Neural cell (in vitro differentiated cells): ENCODE measurements around the gene ANKRD2.

ENCODE experiments used
- EZH2 ChIP-seq: fragments of 200-600, 300-800 bp; shearing (Covaris generic), sonication (generic); IDR thresholded peaks from 2 replicates; pipeline ENCODE4 v1.6.1; 2014; ENCODE audit warnings: antibody characterized with exemption, low read length, borderline replicate concordance, mild to moderate bottlenecking; ENCODE audit not compliant: insufficient read depth, poor library complexity, severe bottlenecking
- POLR2AphosphoS5 ChIP-seq: IDR thresholded peaks from 2 replicates; pipeline ENCODE4 v1.6.1; 2012
- RAD21 ChIP-seq: fragments of 450-650 bp; conservative IDR thresholded peaks from 2 replicates; pipeline ENCODE4 v1.6.1; 2014; ENCODE audit warnings: antibody characterized with exemption, mild to moderate bottlenecking, moderate library complexity
- SMC3 ChIP-seq: fragments of 450-650 bp; conservative IDR thresholded peaks from 2 replicates; pipeline ENCODE4 v1.6.1; 2014; ENCODE audit warnings: antibody characterized with exemption, mild to moderate bottlenecking, moderate library complexity; ENCODE audit not compliant: poor library complexity
- TF ChIP-seq, protein P1 (sequence below): fragments of 450-650 bp; IDR thresholded peaks from 2 replicates; pipeline ENCODE4 v1.5.1; 2014; ENCODE audit warnings: antibody characterized with exemption, mild to moderate bottlenecking, moderate library complexity; ENCODE audit not compliant: poor library complexity, severe bottlenecking

DNA sequence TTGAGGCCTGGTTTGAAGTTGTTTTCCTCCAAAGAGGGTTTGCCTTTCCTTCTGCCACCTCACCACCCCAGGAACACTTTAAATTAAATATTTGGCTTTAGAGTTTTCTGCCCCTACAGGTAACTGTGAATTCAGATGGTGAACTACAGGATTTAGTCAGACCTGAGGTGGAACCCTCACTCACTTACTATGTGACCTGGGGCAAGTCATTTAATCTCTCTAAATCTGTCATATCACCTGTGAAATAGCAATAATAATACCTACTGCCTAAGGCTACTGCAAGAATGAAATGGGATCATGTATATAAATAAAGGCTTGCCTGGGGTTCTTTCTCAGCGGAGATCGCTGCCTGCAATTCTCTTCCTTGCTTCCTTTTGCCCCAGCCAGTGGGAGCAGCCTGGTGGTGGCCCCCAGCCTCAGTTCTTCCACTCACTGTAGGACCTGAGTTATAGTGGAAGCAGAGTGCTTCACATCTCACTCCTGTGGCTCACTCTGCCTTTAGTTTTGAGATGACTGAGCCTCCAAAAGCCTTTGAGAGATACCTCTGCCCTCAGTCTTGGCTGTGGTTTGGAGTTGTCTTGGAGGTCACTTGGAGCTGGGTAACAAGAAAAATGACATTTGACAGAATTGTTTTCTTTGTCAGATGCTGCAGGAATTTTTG is 6.1 kb upstream of the ANKRD2 start:
- TF ChIP-seq, protein P1, sequence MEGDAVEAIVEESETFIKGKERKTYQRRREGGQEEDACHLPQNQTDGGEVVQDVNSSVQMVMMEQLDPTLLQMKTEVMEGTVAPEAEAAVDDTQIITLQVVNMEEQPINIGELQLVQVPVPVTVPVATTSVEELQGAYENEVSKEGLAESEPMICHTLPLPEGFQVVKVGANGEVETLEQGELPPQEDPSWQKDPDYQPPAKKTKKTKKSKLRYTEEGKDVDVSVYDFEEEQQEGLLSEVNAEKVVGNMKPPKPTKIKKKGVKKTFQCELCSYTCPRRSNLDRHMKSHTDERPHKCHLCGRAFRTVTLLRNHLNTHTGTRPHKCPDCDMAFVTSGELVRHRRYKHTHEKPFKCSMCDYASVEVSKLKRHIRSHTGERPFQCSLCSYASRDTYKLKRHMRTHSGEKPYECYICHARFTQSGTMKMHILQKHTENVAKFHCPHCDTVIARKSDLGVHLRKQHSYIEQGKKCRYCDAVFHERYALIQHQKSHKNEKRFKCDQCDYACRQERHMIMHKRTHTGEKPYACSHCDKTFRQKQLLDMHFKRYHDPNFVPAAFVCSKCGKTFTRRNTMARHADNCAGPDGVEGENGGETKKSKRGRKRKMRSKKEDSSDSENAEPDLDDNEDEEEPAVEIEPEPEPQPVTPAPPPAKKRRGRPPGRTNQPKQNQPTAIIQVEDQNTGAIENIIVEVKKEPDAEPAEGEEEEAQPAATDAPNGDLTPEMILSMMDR: no peak
- TF ChIP-seq POLR2AphosphoS5 (no peak), RAD21 (no peak), SMC3 (no peak), EZH2 (no peak)
